GM23338 (cell line): ENCODE results near the gene TOMM6.

ENCODE experiments used
- CREB1 ChIP-seq: fragments of 250-450 bp; sonication (Bioruptor Pico); IDR thresholded peaks from 2 replicates; pipeline ENCODE4 v1.5.0; 2020; ENCODE audit warnings: low read depth, mild to moderate bottlenecking, moderate library complexity
- CTCF ChIP-seq, 2 experiments: fragments of 200-600 bp in 1 of 2; sonication (generic) in 1 of 2; conservative IDR thresholded peaks; 2 replicates each; pipeline versions ENCODE4 v1.5.1 to v1.6.1; 2016 to 2017; ENCODE audit warnings: antibody characterized with exemption in 2 of 2, low read depth in 2 of 2, mild to moderate bottlenecking in 2 of 2, moderate library complexity in 1 of 2
- EZH2phosphoT487 ChIP-seq: fragments of 200-600 bp; sonication (generic); IDR thresholded peaks from one replicate; pipeline ENCODE4 v1.8.1; 2018; ENCODE audit warnings: antibody characterized with exemption; ENCODE audit not compliant: unreplicated experiment
- NANOG ChIP-seq: IDR thresholded peaks from 2 replicates; pipeline ENCODE4 v1.6.1; 2016; ENCODE audit warnings: antibody characterized with exemption, borderline replicate concordance
- REST ChIP-seq: IDR thresholded peaks from one replicate; pipeline ENCODE4 v1.6.1; 2018; ENCODE audit warnings: antibody characterized with exemption; ENCODE audit not compliant: unreplicated experiment
- ZNF462 ChIP-seq: fragments of 250-450 bp; sonication (Bioruptor Pico); IDR thresholded peaks from 2 replicates; pipeline ENCODE4 v1.5.0; 2020; ENCODE audit warnings: mild to moderate bottlenecking, moderate library complexity

GRCh38 chr6:41783106-41783780 lies 4.3 kb upstream of the TOMM6 start:
- TF ChIP-seq REST = no peak
- no peak for TF ChIP-seq NANOG
- TF ChIP-seq CTCF (conservative IDR thresholded peaks at IDR 0.05; ENCODE audit: low read depth in 2 of 2) = no peak
- TF ChIP-seq ZNF462 (CRISPR knock-in tag) = no peak
- TF ChIP-seq CREB1 (CRISPR knock-in tag) = no peak
- TF ChIP-seq EZH2phosphoT487 = no peak
